GM12874 (cell line): Measurements from ENCODE around the gene KIF21A.

Source experiments
- CTCF ChIP-seq: IDR thresholded peaks from 2 replicates; pipeline ENCODE4 v1.5.1; 2011; ENCODE audit warnings: low read depth, mild to moderate bottlenecking, control low read depth, low read length, moderate library complexity; ENCODE audit not compliant: insufficient read depth

KIF21A gene

GRCh38 chr12:39380090-39380489, 62.8 kb downstream of the KIF21A start:
- no peak for TF ChIP-seq CTCF

DNA sequence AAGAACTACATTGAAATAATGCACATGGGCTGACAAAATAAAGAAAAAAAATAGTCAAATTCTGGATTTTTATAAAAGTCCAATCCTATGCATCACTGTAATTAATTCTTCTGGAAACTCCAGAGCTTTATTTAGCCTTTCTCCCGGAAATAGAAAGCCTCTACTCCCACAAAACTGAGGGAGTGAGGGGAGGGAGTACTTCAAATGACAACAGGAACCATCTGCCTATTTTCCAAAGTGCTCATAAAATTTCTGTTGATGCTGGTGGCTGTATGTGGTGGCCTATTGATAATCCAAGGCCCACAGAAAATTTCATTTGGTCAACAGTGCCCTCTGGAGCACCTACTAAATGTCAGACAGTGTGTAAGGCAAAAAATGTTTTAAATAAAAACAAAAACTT, 64.6 kb downstream of the KIF21A start:
- TF ChIP-seq CTCF, result no peak

DNA sequence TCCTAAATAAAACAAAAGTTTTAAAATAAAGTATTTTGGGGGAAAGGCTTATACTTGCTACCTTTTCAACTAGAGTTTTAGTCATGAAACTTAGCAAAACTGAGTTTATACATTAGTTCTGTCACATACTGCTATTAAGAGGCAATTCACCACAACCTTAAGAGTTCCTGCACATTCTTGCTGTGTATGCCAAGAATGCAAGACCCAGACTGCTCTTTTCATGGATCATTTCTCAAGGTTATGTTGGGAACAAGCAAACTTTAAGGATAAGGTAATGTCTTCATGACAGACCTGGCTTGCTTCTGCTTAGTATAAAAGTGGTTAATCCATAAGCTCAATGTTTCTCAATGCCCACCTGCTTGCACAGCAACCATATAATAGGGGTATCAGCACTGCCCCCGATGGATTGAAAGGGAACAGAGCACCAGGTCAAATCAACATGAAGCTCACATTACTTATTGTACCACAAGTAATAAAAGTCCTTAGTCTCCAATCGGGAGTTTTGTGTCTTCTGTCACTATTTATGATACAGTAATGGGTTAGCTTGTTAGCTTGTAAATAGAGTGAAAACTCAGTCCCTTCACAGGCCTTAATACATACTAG, 67.6 kb downstream of the KIF21A start:
- TF ChIP-seq CTCF, result peak; percentile 35; the same call in 1 of the 2 replicates

GRCh38 chr12:39372929-39373328, 70.0 kb downstream of the KIF21A start:
- TF ChIP-seq CTCF, result no peak

GRCh38 chr12:39372204-39372925, 70.6 kb downstream of the KIF21A start:
- TF ChIP-seq CTCF, result no peak

- no peak for TF ChIP-seq CTCF
Measured at GRCh38 chr12:39369756-39370155, 73.2 kb downstream of the KIF21A start.

GRCh38 chr12:39368891-39369290, 74.0 kb downstream of the KIF21A start:
- TF ChIP-seq CTCF, result no peak
